Dendritic cell treated with granulocyte-macrophage colony-stimulating factor and Interleukin-4, amounts not matched to agents 40 ng/mL and 50 ng/mL, for 4 days (primary cell): ENCODE results near the gene C1QTNF1.
"Not testable (repeated sequence)": the region's sequence is repeated elsewhere in the genome, so short reads cannot be mapped to it uniquely, and the experiment has no call there.

Experiments used
- H3K27ac Mint-ChIP-seq: one replicate; pipeline ENCODE4 v1.8.0; 2022; ENCODE audit warnings: mild to moderate bottlenecking, mixed read lengths
- H3K27me3 Mint-ChIP-seq: one replicate; pipeline ENCODE4 v1.8.0; 2022; ENCODE audit warnings: mild to moderate bottlenecking, mixed read lengths
- H3K36me3 Mint-ChIP-seq: one replicate; pipeline ENCODE4 v1.8.0; 2022; ENCODE audit warnings: low read depth, mixed read lengths
- H3K4me1 Mint-ChIP-seq: one replicate; pipeline ENCODE4 v1.8.0; 2022; ENCODE audit warnings: low read depth, mixed read lengths
- H3K4me3 Mint-ChIP-seq: one replicate; pipeline ENCODE4 v1.8.0; 2022; ENCODE audit warnings: mild to moderate bottlenecking, moderate library complexity, mixed read lengths
- H3K9me3 Mint-ChIP-seq: one replicate; pipeline ENCODE4 v1.8.0; 2022; ENCODE audit warnings: mixed read lengths
- intact Hi-C: fragments of 100-400 bp; cut with micrococcal nuclease; formaldehyde crosslinking; loops from one replicate; pipeline ENCODE4 v1.15.0; 2022

Gene C1QTNF1

GRCh38 chr17:79019632-79020584 lies 4.1 kb upstream of the C1QTNF1 start:
- intact Hi-C loops: loop anchor here (1.0 kb wide), 1 partner anchor 22 kb away; no protein-coding TSS in a partner anchor
- Mint-ChIP-seq H3K27ac (no peak overlapping the region), H3K9me3 (no peaks in the 10 kb centered on the region), H3K4me3 (no peak overlapping the region), H3K4me1 (peaks cover 21% of the 10 kb centered on the region), H3K27me3 (peaks cover 57% of the 10 kb centered on the region), H3K36me3 (no peaks in the 10 kb centered on the region)

GRCh38 chr17:79020631-79021301 lies 3.2 kb upstream of the C1QTNF1 start:
- Mint-ChIP-seq H3K9me3 (no peaks in the 10 kb centered on the region), H3K27ac (no peak overlapping the region), H3K4me1 (peaks cover 27% of the 10 kb centered on the region), H3K27me3 (peaks cover 64% of the 10 kb centered on the region), H3K36me3 (no peaks in the 10 kb centered on the region), H3K4me3 (no peak overlapping the region)
- intact Hi-C loops: no loop called here

- H3K36me3 Mint-ChIP-seq, H3K9me3 Mint-ChIP-seq, H3K27ac Mint-ChIP-seq, H3K4me3 Mint-ChIP-seq, intact Hi-C loops: not testable (repeated sequence)
- Mint-ChIP-seq H3K27me3 (peaks cover 74% of the 10 kb centered on the region), H3K4me1 (peaks cover 35% of the 10 kb centered on the region)
Measured at GRCh38 chr17:79021929-79022328, 2.0 kb upstream of the C1QTNF1 start.

- H3K4me3 Mint-ChIP-seq: no peak overlapping the region
- no peak overlapping the region for H3K27ac Mint-ChIP-seq
Measured at GRCh38 chr17:79022507-79022991, 1.4 kb upstream of the C1QTNF1 start.

GRCh38 chr17:79023180-79023705 lies 726 bp upstream of the C1QTNF1 start:
- Mint-ChIP-seq H3K27me3 (peaks cover 86% of the 10 kb centered on the region), H3K27ac (no peak overlapping the region)
- intact Hi-C loops: no loop called here

More at GRCh38 chr17:79022507-79022991, 1.4 kb upstream of the C1QTNF1 start:
- peaks cover 81% of the 10 kb centered on the region for H3K27me3 Mint-ChIP-seq
- H3K9me3 Mint-ChIP-seq: no peaks in the 10 kb centered on the region
- H3K4me1 Mint-ChIP-seq: peaks cover 36% of the 10 kb centered on the region
- no peaks in the 10 kb centered on the region for H3K36me3 Mint-ChIP-seq
- intact Hi-C loops: no loop called here

GRCh38 chr17:79024901-79025737 lies 1.1 kb downstream of the C1QTNF1 start:
- peaks cover 42% of the 10 kb centered on the region for H3K4me1 Mint-ChIP-seq
- H3K36me3 Mint-ChIP-seq: no peaks in the 10 kb centered on the region
- H3K4me3 Mint-ChIP-seq: no peak overlapping the region
- intact Hi-C loops: no loop called here
- peaks cover 94% of the 10 kb centered on the region for H3K27me3 Mint-ChIP-seq
- H3K27ac Mint-ChIP-seq: no peak overlapping the region
- no peaks in the 10 kb centered on the region for H3K9me3 Mint-ChIP-seq

More at GRCh38 chr17:79023180-79023705, 726 bp upstream of the C1QTNF1 start:
- H3K4me3 Mint-ChIP-seq: no peak overlapping the region
- no peaks in the 10 kb centered on the region for H3K9me3 Mint-ChIP-seq
- H3K4me1 Mint-ChIP-seq: peaks cover 42% of the 10 kb centered on the region
- H3K36me3 Mint-ChIP-seq: no peaks in the 10 kb centered on the region

- H3K9me3 Mint-ChIP-seq: no peaks in the 10 kb centered on the region
- no peak overlapping the region for H3K4me3 Mint-ChIP-seq
- no peak overlapping the region for H3K27ac Mint-ChIP-seq
- intact Hi-C loops: no loop called here
- peaks cover 38% of the 10 kb centered on the region for H3K4me1 Mint-ChIP-seq
- no peaks in the 10 kb centered on the region for H3K36me3 Mint-ChIP-seq
- peaks cover 92% of the 10 kb centered on the region for H3K27me3 Mint-ChIP-seq
Measured at GRCh38 chr17:79026376-79027273, 2.7 kb downstream of the C1QTNF1 start.

GRCh38 chr17:79027274-79027924 lies 3.4 kb downstream of the C1QTNF1 start:
- Mint-ChIP-seq H3K4me1 (peaks cover 38% of the 10 kb centered on the region), H3K9me3 (no peaks in the 10 kb centered on the region), H3K27me3 (peaks cover 92% of the 10 kb centered on the region), H3K27ac (no peak overlapping the region), H3K4me3 (no peak overlapping the region), H3K36me3 (no peaks in the 10 kb centered on the region)
- intact Hi-C loops: no loop called here

- peaks cover 91% of the 10 kb centered on the region for H3K27me3 Mint-ChIP-seq
- H3K4me1 Mint-ChIP-seq: peaks cover 38% of the 10 kb centered on the region
- no peak overlapping the region for H3K27ac Mint-ChIP-seq
Measured at GRCh38 chr17:79027925-79028491, 4.0 kb downstream of the C1QTNF1 start.

GRCh38 chr17:79028496-79029326 lies 4.7 kb downstream of the C1QTNF1 start:
- Mint-ChIP-seq H3K4me3 (no peak overlapping the region), H3K36me3 (no peaks in the 10 kb centered on the region), H3K9me3 (no peaks in the 10 kb centered on the region), H3K4me1 (peaks cover 33% of the 10 kb centered on the region), H3K27ac (no peak overlapping the region), H3K27me3 (peaks cover 87% of the 10 kb centered on the region)
- intact Hi-C loops: no loop called here

More at GRCh38 chr17:79027925-79028491, 4.0 kb downstream of the C1QTNF1 start:
- intact Hi-C loops: no loop called here
- Mint-ChIP-seq H3K36me3 (no peaks in the 10 kb centered on the region), H3K9me3 (no peaks in the 10 kb centered on the region), H3K4me3 (no peak overlapping the region)

- intact Hi-C loops: no loop called here
- Mint-ChIP-seq H3K4me3 (no peak overlapping the region), H3K27me3 (peaks cover 85% of the 10 kb centered on the region), H3K27ac (no peak overlapping the region), H3K9me3 (no peaks in the 10 kb centered on the region), H3K36me3 (no peaks in the 10 kb centered on the region), H3K4me1 (peaks cover 26% of the 10 kb centered on the region)
Measured at GRCh38 chr17:79029327-79030009, 5.5 kb downstream of the C1QTNF1 start.
